Measurements from ENCODE around the gene LYSMD4.

LYSMD4 gene

GRCh38 chr15:99726333-99726732, 6.9 kb downstream of the LYSMD4 start:
- H3K4me3 ChIP-seq (ENCODE audit: control insufficient read depth, low read depth, low read length): no peak overlapping the region
- no peak for TF ChIP-seq CTCF (conservative IDR thresholded peaks at IDR 0.05; ENCODE audit: control insufficient read depth, insufficient read depth, low read depth, low read length)
- DNase-seq (ENCODE audit: low read depth): no peak

GRCh38 chr15:99722406-99722805, 10.8 kb downstream of the LYSMD4 start:
- DNase-seq (ENCODE audit: low read depth): no peak
- no peak for TF ChIP-seq CTCF (conservative IDR thresholded peaks at IDR 0.05; ENCODE audit: control insufficient read depth, insufficient read depth, low read depth, low read length)
- H3K4me3 ChIP-seq (ENCODE audit: control insufficient read depth, low read depth, low read length): no peak overlapping the region

- TF ChIP-seq CTCF (conservative IDR thresholded peaks at IDR 0.05; ENCODE audit: control insufficient read depth, insufficient read depth, low read depth, low read length): no peak
- H3K4me3 ChIP-seq (ENCODE audit: control insufficient read depth, low read depth, low read length): no peak overlapping the region
- peak; percentile 51 for DNase-seq (ENCODE audit: low read depth)
These were observed 11.3 kb downstream of the LYSMD4 start for GRCh38 chr15:99721896-99722295.

GRCh38 chr15:99721104-99721778, 12.0 kb downstream of the LYSMD4 start:
- no peak for TF ChIP-seq CTCF (conservative IDR thresholded peaks at IDR 0.05; ENCODE audit: control insufficient read depth, insufficient read depth, low read depth, low read length)
- DNase-seq (ENCODE audit: low read depth): no peak
- no peak overlapping the region for H3K4me3 ChIP-seq (ENCODE audit: control insufficient read depth, low read depth, low read length)

- no peak for DNase-seq (ENCODE audit: low read depth)
- no peak for TF ChIP-seq CTCF (conservative IDR thresholded peaks at IDR 0.05; ENCODE audit: control insufficient read depth, insufficient read depth, low read depth, low read length)
- no peak overlapping the region for H3K4me3 ChIP-seq (ENCODE audit: control insufficient read depth, low read depth, low read length)
These were observed 12.7 kb downstream of the LYSMD4 start for GRCh38 chr15:99720533-99720932.

- peak; percentile 85 for DNase-seq (ENCODE audit: low read depth)
- no peak overlapping the region for H3K4me3 ChIP-seq (ENCODE audit: control insufficient read depth, low read depth, low read length)
- no peak for TF ChIP-seq CTCF (conservative IDR thresholded peaks at IDR 0.05; ENCODE audit: control insufficient read depth, insufficient read depth, low read depth, low read length)
These were observed 14.1 kb downstream of the LYSMD4 start for GRCh38 chr15:99719096-99719541.

All from fibroblast of mammary gland (primary cell).